Measurements from ENCODE around the gene LIMCH1.

- TF ChIP-seq CTCF (IDR thresholded peaks at IDR 0.05) (no peak), POLR2A (IDR thresholded peaks at IDR 0.05) (no peak)
These were observed 105.4 kb downstream of the LIMCH1 start for GRCh38 chr4:41643331-41643730.
